Osteocyte (in vitro differentiated cells): ENCODE data around the gene CMTM7. TPM values are rescaled to one million over a fixed set of nuclear protein-coding genes. Genes with fewer than 3 reads are reported as not detected.
"Not testable (repeated sequence)": the region's sequence is repeated elsewhere in the genome, so short reads cannot be mapped to it uniquely, and the experiment has no call there.

Experiments used
- DNase-seq: peaks from one replicate; pipeline ENCODE4 v3.0.0; 2021; ENCODE audit warnings: mixed read lengths; ENCODE audit not compliant: unreplicated experiment; ENCODE audit errors: extremely low spot score
- H3K27ac Mint-ChIP-seq: one replicate; pipeline ENCODE4 v1.8.0; 2021; ENCODE audit warnings: mild to moderate bottlenecking, mixed read lengths; ENCODE audit not compliant: unreplicated experiment
- H3K27me3 Mint-ChIP-seq: one replicate; pipeline ENCODE4 v1.8.0; 2021; ENCODE audit warnings: mixed read lengths; ENCODE audit not compliant: unreplicated experiment
- H3K36me3 Mint-ChIP-seq: one replicate; pipeline ENCODE4 v1.8.0; 2021; ENCODE audit warnings: mixed read lengths; ENCODE audit not compliant: unreplicated experiment
- H3K4me1 Mint-ChIP-seq: one replicate; pipeline ENCODE4 v1.8.0; 2021; ENCODE audit warnings: mixed read lengths; ENCODE audit not compliant: unreplicated experiment
- H3K4me3 Mint-ChIP-seq: one replicate; pipeline ENCODE4 v1.8.0; 2021; ENCODE audit warnings: mild to moderate bottlenecking, moderate library complexity, mixed read lengths; ENCODE audit not compliant: unreplicated experiment
- H3K9me3 Mint-ChIP-seq: one replicate; pipeline ENCODE4 v1.8.0; 2021; ENCODE audit warnings: mixed read lengths; ENCODE audit not compliant: unreplicated experiment
- CTCF ChIP-seq: fragments of 200-600 bp; sonication (generic); IDR thresholded peaks from 2 replicates; pipeline ENCODE4 v1.5.0; 2021; ENCODE audit warnings: antibody characterized with exemption, mild to moderate bottlenecking, moderate library complexity
- total RNA-seq: library from RNA; stranded (reverse); gene quantifications from 2 replicates; pipeline ENCODE4 v1.2.1, GENCODE V29; 2021

Gene CMTM7
- total RNA-seq, 1 donor from 2014 or later, result 17.8 TPM

GRCh38 chr3:32456429-32457130, 64.9 kb downstream of the CMTM7 start:
- peak; percentile 73 for DNase-seq
- no peaks in the 10 kb centered on the region for H3K9me3 Mint-ChIP-seq
- no peak for TF ChIP-seq CTCF
- no peak overlapping the region for H3K27ac Mint-ChIP-seq
- no peak overlapping the region for H3K4me3 Mint-ChIP-seq
- H3K36me3 Mint-ChIP-seq, result peaks cover 11% of the 10 kb centered on the region
- peaks cover 14% of the 10 kb centered on the region for H3K4me1 Mint-ChIP-seq
- no peaks in the 10 kb centered on the region for H3K27me3 Mint-ChIP-seq

- H3K36me3 Mint-ChIP-seq, result peaks cover 11% of the 10 kb centered on the region
- peaks cover 13% of the 10 kb centered on the region for H3K4me1 Mint-ChIP-seq
- H3K27me3 Mint-ChIP-seq, result no peaks in the 10 kb centered on the region
- no peak overlapping the region for H3K27ac Mint-ChIP-seq
- peak; percentile 38 for DNase-seq
- no peak overlapping the region for H3K4me3 Mint-ChIP-seq
- TF ChIP-seq CTCF, result no peak
- no peaks in the 10 kb centered on the region for H3K9me3 Mint-ChIP-seq
Measured at GRCh38 chr3:32457971-32458471, 66.4 kb downstream of the CMTM7 start.

- H3K27me3 Mint-ChIP-seq, result no peaks in the 10 kb centered on the region
- TF ChIP-seq CTCF, result no peak
- no peaks in the 10 kb centered on the region for H3K9me3 Mint-ChIP-seq
- peaks cover 8% of the 10 kb centered on the region for H3K36me3 Mint-ChIP-seq
- peaks cover 5% of the 10 kb centered on the region for H3K4me1 Mint-ChIP-seq
- H3K4me3 Mint-ChIP-seq, result no peak overlapping the region
- H3K27ac Mint-ChIP-seq, result no peak overlapping the region
- peak; percentile 68 for DNase-seq
Measured at GRCh38 chr3:32459450-32459849, 67.8 kb downstream of the CMTM7 start.

- peak; percentile 65 for DNase-seq
- Mint-ChIP-seq H3K27me3 (no peaks in the 10 kb centered on the region), H3K27ac (no peak overlapping the region), H3K9me3 (no peaks in the 10 kb centered on the region), H3K4me1 (peaks cover 4% of the 10 kb centered on the region), H3K4me3 (no peak overlapping the region), H3K36me3 (peaks cover 3% of the 10 kb centered on the region)
- TF ChIP-seq CTCF, result no peak
Measured at GRCh38 chr3:32460031-32460749, 68.5 kb downstream of the CMTM7 start.

GRCh38 chr3:32460817-32461496, 69.3 kb downstream of the CMTM7 start:
- not testable (repeated sequence) for H3K27me3 Mint-ChIP-seq, H3K27ac Mint-ChIP-seq, DNase-seq, H3K4me3 Mint-ChIP-seq, H3K36me3 Mint-ChIP-seq, H3K4me1 Mint-ChIP-seq, H3K9me3 Mint-ChIP-seq

GRCh38 chr3:32462191-32462986, 70.7 kb downstream of the CMTM7 start:
- not testable (repeated sequence) for H3K4me3 Mint-ChIP-seq, H3K27me3 Mint-ChIP-seq, H3K27ac Mint-ChIP-seq, H3K36me3 Mint-ChIP-seq, DNase-seq, H3K9me3 Mint-ChIP-seq, H3K4me1 Mint-ChIP-seq

GRCh38 chr3:32463415-32463814, 71.8 kb downstream of the CMTM7 start:
- H3K27ac Mint-ChIP-seq, H3K4me3 Mint-ChIP-seq, DNase-seq, H3K4me1 Mint-ChIP-seq, H3K9me3 Mint-ChIP-seq, H3K36me3 Mint-ChIP-seq, H3K27me3 Mint-ChIP-seq: not testable (repeated sequence)
